SU-DHL-6 (cell line): ENCODE measurements around the gene ASPRV1.

Experiments
- CTCF ChIP-seq: fragments of 200-600 bp; sonication (generic); IDR thresholded peaks from one replicate; pipeline ENCODE4 v1.5.1; 2017; ENCODE audit warnings: antibody characterized with exemption, mild to moderate bottlenecking, low read length, moderate library complexity; ENCODE audit not compliant: insufficient read depth, poor library complexity, severe bottlenecking
- EZH2phosphoT487 ChIP-seq: fragments of 200-600 bp; sonication (generic), shearing (Covaris generic); conservative IDR thresholded peaks from 2 replicates; pipeline ENCODE4 v1.6.1; 2018; ENCODE audit warnings: mild to moderate bottlenecking, antibody characterized with exemption, low read length, moderate library complexity, mixed read lengths

GRCh38 chr2:69969126-69969983 lies 7.9 kb upstream of the ASPRV1 start:
- TF ChIP-seq CTCF: no peak
- no peak for TF ChIP-seq EZH2phosphoT487
